Gastroesophageal sphincter (tissue), 3 donors: ENCODE measurements around the gene ABI3BP.

Source experiments
- EP300 ChIP-seq: sonication (generic); formaldehyde crosslinking; IDR thresholded peaks from one replicate; pipeline ENCODE4 v1.6.1; 2017; ENCODE audit warnings: antibody characterized with exemption, mild to moderate bottlenecking
- POLR2AphosphoS5 ChIP-seq: sonication (generic); formaldehyde crosslinking; IDR thresholded peaks from one replicate; pipeline ENCODE4 v1.6.1; 2017; ENCODE audit warnings: antibody characterized with exemption
- TF ChIP-seq, protein P1 (sequence below), 4 experiments: fragments of 200-600 bp in 2 of 4; fragments of 450-650 bp in 2 of 4; sonication (generic) in 1 of 4; IDR thresholded peaks; one replicate each; pipeline ENCODE4 v1.5.1; 2017 to 2019; ENCODE audit warnings: antibody characterized with exemption in 4 of 4, mild to moderate bottlenecking in 2 of 4, moderate library complexity in 2 of 4

- TF ChIP-seq EP300 = no peak
- TF ChIP-seq, protein P1, sequence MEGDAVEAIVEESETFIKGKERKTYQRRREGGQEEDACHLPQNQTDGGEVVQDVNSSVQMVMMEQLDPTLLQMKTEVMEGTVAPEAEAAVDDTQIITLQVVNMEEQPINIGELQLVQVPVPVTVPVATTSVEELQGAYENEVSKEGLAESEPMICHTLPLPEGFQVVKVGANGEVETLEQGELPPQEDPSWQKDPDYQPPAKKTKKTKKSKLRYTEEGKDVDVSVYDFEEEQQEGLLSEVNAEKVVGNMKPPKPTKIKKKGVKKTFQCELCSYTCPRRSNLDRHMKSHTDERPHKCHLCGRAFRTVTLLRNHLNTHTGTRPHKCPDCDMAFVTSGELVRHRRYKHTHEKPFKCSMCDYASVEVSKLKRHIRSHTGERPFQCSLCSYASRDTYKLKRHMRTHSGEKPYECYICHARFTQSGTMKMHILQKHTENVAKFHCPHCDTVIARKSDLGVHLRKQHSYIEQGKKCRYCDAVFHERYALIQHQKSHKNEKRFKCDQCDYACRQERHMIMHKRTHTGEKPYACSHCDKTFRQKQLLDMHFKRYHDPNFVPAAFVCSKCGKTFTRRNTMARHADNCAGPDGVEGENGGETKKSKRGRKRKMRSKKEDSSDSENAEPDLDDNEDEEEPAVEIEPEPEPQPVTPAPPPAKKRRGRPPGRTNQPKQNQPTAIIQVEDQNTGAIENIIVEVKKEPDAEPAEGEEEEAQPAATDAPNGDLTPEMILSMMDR (IDR thresholded peaks at IDR 0.05) = no peak
- TF ChIP-seq POLR2AphosphoS5 = no peak
These were observed 121.9 kb downstream of the ABI3BP start for GRCh38 chr3:100871306-100871705.
